HepG2 (cell line): ENCODE measurements around the gene GMEB2. TPM values are rescaled to one million over a fixed set of nuclear protein-coding genes. Genes with fewer than 3 reads are reported as not detected.
A peak's percentile ranks its signal among the peaks of the same experiment; 100 is the strongest.

Source experiments
- HBP1 ChIP-seq: IDR thresholded peaks from 2 replicates; pipeline ENCODE4 v1.6.1; 2016; ENCODE audit warnings: low read depth, control low read depth
- HNF1A ChIP-seq, 2 experiments: sonication (generic) in 1 of 2; formaldehyde crosslinking in 1 of 2; IDR thresholded peaks; 2 replicates each; pipeline versions ENCODE4 v1.4.0 to v1.6.1; 2016 to 2020; ENCODE audit warnings: borderline replicate concordance in 1 of 2, low read depth in 1 of 2, mild to moderate bottlenecking in 1 of 2, missing genetic modification reagents in 1 of 2
- MAF1 ChIP-seq: sonication (generic); formaldehyde crosslinking; IDR thresholded peaks from 2 replicates; pipeline ENCODE4 v1.5.0; 2020; ENCODE audit warnings: missing genetic modification reagents, borderline replicate concordance
- XBP1 ChIP-seq: sonication (generic); formaldehyde crosslinking; IDR thresholded peaks from 2 replicates; pipeline ENCODE4 v1.5.0; 2020; ENCODE audit warnings: missing genetic modification reagents
- YEATS4 ChIP-seq: sonication (generic); formaldehyde crosslinking; IDR thresholded peaks from 2 replicates; pipeline ENCODE4 v1.4.0; 2020; ENCODE audit warnings: missing genetic modification reagents, borderline replicate concordance
- ZBTB2 ChIP-seq: sonication (generic); formaldehyde crosslinking; IDR thresholded peaks from 2 replicates; pipeline ENCODE4 v1.8.0; 2022; ENCODE audit warnings: low read depth, missing genetic modification reagents
- ZNF34 ChIP-seq: sonication (generic); formaldehyde crosslinking; IDR thresholded peaks from 2 replicates; pipeline ENCODE4 v1.4.0; 2020; ENCODE audit warnings: mild to moderate bottlenecking, missing genetic modification reagents, borderline replicate concordance
- ZNF430 ChIP-seq: sonication (generic); formaldehyde crosslinking; IDR thresholded peaks from 2 replicates; pipeline ENCODE4 v1.9.0; 2021; ENCODE audit warnings: mild to moderate bottlenecking, missing genetic modification reagents
- ZNF574 ChIP-seq: sonication (generic); formaldehyde crosslinking; IDR thresholded peaks from 2 replicates; pipeline ENCODE4 v1.4.0; 2020; ENCODE audit warnings: missing genetic modification reagents
- ZNF577 ChIP-seq: sonication (generic); formaldehyde crosslinking; IDR thresholded peaks from 2 replicates; pipeline ENCODE4 v1.4.0; 2020; ENCODE audit warnings: mild to moderate bottlenecking, low read depth, missing genetic modification reagents, borderline replicate concordance
- polyA plus RNA-seq, 8 experiments: library from polyadenylated mRNA; depleted of rRNA in 3 of 8; stranded (reverse) in 7 of 8; unstranded in 1 of 8; fragments of >200 nt; fragmentation: Illumina TruSeq in 4 of 8; extraction: Trizol in 4 of 8; gene quantifications; 2 replicates each; pipeline versions ENCODE4 v1.2.1 to v1.2.3, GENCODE V29; 2011 to 2016; ENCODE audit warnings: low read depth in 4 of 8, missing spikeins in 1 of 8, mixed read lengths in 1 of 8; ENCODE audit not compliant: insufficient read depth in 1 of 8
- total RNA-seq, 5 experiments: library from RNA; depleted of rRNA; stranded (reverse); fragments of >200 nt; fragmentation: Illumina TruSeq; extraction: Trizol; gene quantifications; 2 replicates each; pipeline ENCODE4 v1.2.3, GENCODE V29; 2016; ENCODE audit warnings: low read depth in 1 of 5

Gene GMEB2
- total and polyA plus RNA-seq, 2 of the 13 experiments (the other 11 are each of a cell fraction or from before 2014, with no cell fraction given), result 10.6 to 12.4 TPM

GRCh38 chr20:63657937-63658748 lies 31.2 kb upstream of the GMEB2 start, which contains the start of gene RTEL1 (continued):
- peak; percentile 80 for TF ChIP-seq ZNF430 (CRISPR knock-in tag)
- peak; percentile 99 for TF ChIP-seq HBP1
- TF ChIP-seq XBP1, result peak; percentile 84; the same call in 1 of the 2 replicates
- peak; percentile 96 for TF ChIP-seq MAF1 (CRISPR knock-in tag)
- no peak for TF ChIP-seq ZBTB2
- peak; percentile 47; the same call in 1 of the 2 replicates for TF ChIP-seq HNF1A (IDR thresholded peaks at IDR 0.05; ENCODE audit: low read depth)
- peak; percentile 87 for TF ChIP-seq HNF1A (CRISPR knock-in tag; IDR thresholded peaks at IDR 0.05; ENCODE audit: borderline replicate concordance)
- TF ChIP-seq YEATS4 (CRISPR knock-in tag), result peak; percentile 99
- TF ChIP-seq ZNF577 (CRISPR knock-in tag), result no peak
- TF ChIP-seq ZNF34 (CRISPR knock-in tag), result peak; percentile 73
- TF ChIP-seq ZNF574, result peak; percentile 98
